ENCODE results near the gene CD8B.

Gene CD8B

GRCh38 chr2:86818114-86818801, 43.4 kb downstream of the CD8B start:
- H3K4me3 ChIP-seq (ENCODE audit: low read depth, low read length), result no peak overlapping the region
- DNase-seq (ENCODE audit: low read depth), result no peak
- in situ Hi-C loops (cut with HindIII; ENCODE audit: low sequenced_read_pairs), result no loop called here
- TF ChIP-seq CTCF (IDR thresholded peaks at IDR 0.05; ENCODE audit: low read depth, low read length, missing control alignments), result no peak

- DNase-seq (ENCODE audit: low read depth), result no peak
- in situ Hi-C loops (cut with HindIII; ENCODE audit: low sequenced_read_pairs), result no loop called here
- no peak for TF ChIP-seq CTCF (IDR thresholded peaks at IDR 0.05; ENCODE audit: low read depth, low read length, missing control alignments)
- H3K4me3 ChIP-seq (ENCODE audit: low read depth, low read length), result no peak overlapping the region
Observed at GRCh38 chr2:86815611-86816010, 46.1 kb downstream of the CD8B start.

GRCh38 chr2:86809481-86810121, 52.1 kb downstream of the CD8B start:
- H3K4me3 ChIP-seq (ENCODE audit: low read depth, low read length), result no peak overlapping the region
- DNase-seq (ENCODE audit: low read depth), result no peak
- no peak for TF ChIP-seq CTCF (IDR thresholded peaks at IDR 0.05; ENCODE audit: low read depth, low read length, missing control alignments)
- in situ Hi-C loops (cut with HindIII; ENCODE audit: low sequenced_read_pairs), result no loop called here

- peak; percentile 79 for TF ChIP-seq CTCF (IDR thresholded peaks at IDR 0.05; ENCODE audit: low read depth, low read length, missing control alignments)
- peak overlapping the region; percentile 44 for H3K4me3 ChIP-seq (ENCODE audit: low read depth, low read length)
- in situ Hi-C loops (cut with HindIII; ENCODE audit: low sequenced_read_pairs), result no loop called here
- peak; percentile 43 for DNase-seq (ENCODE audit: low read depth)
Observed at GRCh38 chr2:86808315-86809161, 53.1 kb downstream of the CD8B start.

GRCh38 chr2:86807468-86808275, 54.0 kb downstream of the CD8B start:
- no peak for TF ChIP-seq CTCF (IDR thresholded peaks at IDR 0.05; ENCODE audit: low read depth, low read length, missing control alignments)
- H3K4me3 ChIP-seq (ENCODE audit: low read depth, low read length), result peak overlapping the region; percentile 44
- in situ Hi-C loops (cut with HindIII; ENCODE audit: low sequenced_read_pairs), result no loop called here
- DNase-seq (ENCODE audit: low read depth), result no peak

- no peak for DNase-seq (ENCODE audit: low read depth)
- in situ Hi-C loops (cut with HindIII; ENCODE audit: low sequenced_read_pairs), result no loop called here
- peak overlapping the region; percentile 44 for H3K4me3 ChIP-seq (ENCODE audit: low read depth, low read length)
- TF ChIP-seq CTCF (IDR thresholded peaks at IDR 0.05; ENCODE audit: low read depth, low read length, missing control alignments), result no peak
Observed at GRCh38 chr2:86807133-86807467, 54.6 kb downstream of the CD8B start.
